Activated B cell treated with CpG ODN at 0.5 μM for 24 hours (primary cell): ENCODE results near the gene CTNND2. TPM values are rescaled to one million over a fixed set of nuclear protein-coding genes. Genes with fewer than 3 reads are reported as not detected.

Experiments
- ATAC-seq: fragments of 200-7000 bp; cut with Tn5 transposase; one replicate; pipeline ENCODE4 v1.10.0; 2021; ENCODE audit warnings: low read depth, mild to moderate bottlenecking, moderate library complexity
- CTCF ChIA-PET: fragments of 350-600 bp; sonication (Branson Sonifier 250); formaldehyde crosslinking; loops from one replicate; lab custom pipeline; 2021; ENCODE audit warnings: antibody characterized with exemption; lab: Charles Lee
- POLR2A ChIA-PET: fragments of 350-600 bp; sonication (Branson Sonifier 250); formaldehyde crosslinking; loops from one replicate; lab custom pipeline; 2021; ENCODE audit warnings: antibody characterized with exemption; lab: Charles Lee
- DNase-seq: peaks from one replicate; pipeline ENCODE4 v3.0.0; 2022
- H3K27ac Mint-ChIP-seq: one replicate; pipeline ENCODE4 v1.8.0; 2020; ENCODE audit warnings: mixed read lengths
- H3K27me3 Mint-ChIP-seq: one replicate; pipeline ENCODE4 v1.8.0; 2021; ENCODE audit warnings: mixed read lengths
- H3K36me3 Mint-ChIP-seq: one replicate; pipeline ENCODE4 v1.8.0; 2021; ENCODE audit warnings: low read depth, mixed read lengths
- H3K4me1 Mint-ChIP-seq: one replicate; pipeline ENCODE4 v1.8.0; 2021; ENCODE audit warnings: mixed read lengths
- H3K4me3 Mint-ChIP-seq: one replicate; pipeline ENCODE4 v1.8.0; 2020; ENCODE audit warnings: mild to moderate bottlenecking, mixed read lengths
- H3K9me3 Mint-ChIP-seq: one replicate; pipeline ENCODE4 v1.8.0; 2020; ENCODE audit warnings: mixed read lengths
- CTCF ChIP-seq: fragments of 200-600 bp; IDR thresholded peaks from one replicate; pipeline ENCODE4 v1.8.0; 2022; ENCODE audit warnings: antibody characterized with exemption, mild to moderate bottlenecking
- intact Hi-C: fragments of 100-400 bp; cut with micrococcal nuclease; formaldehyde crosslinking; loops from one replicate; pipeline ENCODE4 v1.15.1; 2024
- total RNA-seq: library from RNA; stranded (reverse); gene quantifications from 2 replicates; pipeline ENCODE4 v1.2.3, GENCODE V29; 2022

CTNND2 gene
- total RNA-seq, 1 donor from 2014 or later: not detected

- H3K9me3 Mint-ChIP-seq: peaks cover 6% of the 10 kb centered on the region
- ATAC-seq (no peak), DNase-seq (no peak)
- ChIA-PET CTCF (no interaction called here), POLR2A (no interaction called here)
- intact Hi-C loops: no loop called here
- no peak overlapping the region for H3K27ac Mint-ChIP-seq
- no peaks in the 10 kb centered on the region for H3K27me3 Mint-ChIP-seq
- H3K4me3 Mint-ChIP-seq: no peak overlapping the region
- H3K36me3 Mint-ChIP-seq: no peaks in the 10 kb centered on the region
- H3K4me1 Mint-ChIP-seq: no peaks in the 10 kb centered on the region
- no peak for TF ChIP-seq CTCF
Observed at GRCh38 chr5:11888221-11888620, 16.0 kb downstream of the CTNND2 start.

DNA sequence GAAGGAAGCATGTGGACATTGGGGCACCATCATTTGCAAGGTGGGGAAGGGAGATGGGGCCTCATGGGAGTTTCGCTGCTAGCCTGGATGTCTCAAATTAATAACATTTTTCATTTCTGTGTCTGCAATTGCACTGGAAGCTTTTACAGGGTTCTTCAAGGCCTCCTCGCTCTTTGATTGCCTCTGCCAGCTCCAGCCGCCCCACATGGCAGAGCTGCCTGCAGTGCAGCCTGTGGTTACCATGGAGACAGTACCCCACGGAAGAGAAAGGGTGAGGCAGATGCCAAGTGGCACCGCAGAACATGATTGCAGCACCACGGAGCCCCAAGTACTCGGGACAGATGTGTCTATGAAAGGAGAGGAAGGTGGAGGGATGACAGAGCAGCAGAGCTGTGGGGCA, 25.4 kb downstream of the CTNND2 start:
- CTCF ChIA-PET: no interaction called here

DNA sequence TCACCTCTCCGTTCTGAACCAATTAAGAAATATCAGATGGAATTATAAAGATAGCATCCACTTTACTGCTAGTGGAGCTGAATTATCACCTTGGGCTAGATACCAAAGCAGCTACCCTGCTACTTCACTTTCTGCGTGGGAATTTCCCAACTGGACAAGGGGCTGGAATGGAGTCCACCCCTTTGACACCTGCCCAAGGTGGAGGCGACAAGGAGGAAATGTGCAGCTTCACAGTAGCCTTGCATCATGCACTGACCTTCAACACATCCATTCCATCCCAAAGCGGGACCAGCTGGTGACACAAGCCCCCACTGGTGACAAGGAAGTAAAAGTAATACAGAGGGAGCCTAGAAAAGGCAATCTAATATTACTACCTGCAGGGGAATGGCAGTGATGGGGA, 30.7 kb downstream of the CTNND2 start:
- H3K36me3 Mint-ChIP-seq: no peaks in the 10 kb centered on the region
- H3K27me3 Mint-ChIP-seq: no peaks in the 10 kb centered on the region
- H3K4me1 Mint-ChIP-seq: no peaks in the 10 kb centered on the region
- no peak overlapping the region for H3K4me3 Mint-ChIP-seq
- intact Hi-C loops: no loop called here
- peaks cover 2% of the 10 kb centered on the region for H3K9me3 Mint-ChIP-seq
- no peak for TF ChIP-seq CTCF
- DNase-seq (no peak), ATAC-seq (no peak)
- CTCF ChIA-PET: no interaction called here
- no peak overlapping the region for H3K27ac Mint-ChIP-seq
- POLR2A ChIA-PET: no interaction called here

More for the DNA sequence above, 25.4 kb downstream of the CTNND2 start:
- Mint-ChIP-seq H3K36me3 (no peaks in the 10 kb centered on the region), H3K27ac (no peak overlapping the region), H3K4me3 (no peak overlapping the region), H3K9me3 (peaks cover 15% of the 10 kb centered on the region), H3K4me1 (no peaks in the 10 kb centered on the region), H3K27me3 (no peaks in the 10 kb centered on the region)
- intact Hi-C loops: no loop called here
- no peak for TF ChIP-seq CTCF
- DNase-seq: no peak
- POLR2A ChIA-PET: no interaction called here
- no peak for ATAC-seq

- intact Hi-C loops: no loop called here
- ATAC-seq: no peak
- TF ChIP-seq CTCF: no peak
- DNase-seq: no peak
- Mint-ChIP-seq H3K27ac (no peak overlapping the region), H3K4me3 (no peak overlapping the region), H3K9me3 (peaks cover 5% of the 10 kb centered on the region), H3K36me3 (no peaks in the 10 kb centered on the region), H3K4me1 (no peaks in the 10 kb centered on the region), H3K27me3 (no peaks in the 10 kb centered on the region)
- ChIA-PET POLR2A (no interaction called here), CTCF (no interaction called here)
Observed at GRCh38 chr5:11869203-11869602, 35.0 kb downstream of the CTNND2 start.

- Mint-ChIP-seq H3K4me3 (no peak overlapping the region), H3K4me1 (no peaks in the 10 kb centered on the region), H3K27ac (no peak overlapping the region), H3K36me3 (no peaks in the 10 kb centered on the region), H3K27me3 (no peaks in the 10 kb centered on the region), H3K9me3 (peaks cover 3% of the 10 kb centered on the region)
- DNase-seq (no peak), ATAC-seq (no peak)
- intact Hi-C loops: no loop called here
- CTCF ChIA-PET: no interaction called here
- no peak for TF ChIP-seq CTCF
- POLR2A ChIA-PET: no interaction called here
Observed at GRCh38 chr5:11863911-11864310, 40.3 kb downstream of the CTNND2 start.
